Sigmoid colon (tissue), 7 donors: Measurements from ENCODE around the gene CEP63. TPM values are rescaled to one million over a fixed set of nuclear protein-coding genes. Genes with fewer than 3 reads are reported as not detected.

ENCODE experiments used
- DNase-seq: peaks from one replicate; pipeline ENCODE4 v3.0.0-alpha.2; 2019
- H3K27ac ChIP-seq, 4 donors: fragments of 200-600 bp; sonication (generic); one replicate each; pipeline ENCODE4 v1.5.1; 2016 to 2019; ENCODE audit warnings: mild to moderate bottlenecking in 1 of 4
- H3K27me3 ChIP-seq, 3 donors: fragments of 200-600 bp; sonication (generic); one replicate each; pipeline ENCODE4 v1.5.1; 2019; ENCODE audit warnings: mild to moderate bottlenecking in 1 of 3
- H3K36me3 ChIP-seq, 4 donors: fragments of 200-600 bp; sonication (generic); one replicate each; pipeline ENCODE4 v1.5.1; 2016 to 2019
- H3K4me1 ChIP-seq, 4 donors: fragments of 200-600 bp; sonication (generic); one replicate each; pipeline ENCODE4 v1.5.1; 2017 to 2019
- H3K4me3 ChIP-seq, 4 donors: fragments of 200-600 bp; sonication (generic); one replicate each; pipeline ENCODE4 v1.5.1; 2017 to 2019; ENCODE audit warnings: mild to moderate bottlenecking in 2 of 4, moderate library complexity in 1 of 4
- H3K9me3 ChIP-seq, 4 donors: fragments of 200-600 bp in 3 of 4; sonication (generic) in 3 of 4; one replicate each; pipeline versions ENCODE4 v1.5.1 to v1.6.1; 2013 to 2019
- EP300 ChIP-seq, 4 donors: sonication (generic); formaldehyde crosslinking; IDR thresholded peaks; one replicate each; pipeline ENCODE4 v1.6.1; 2017; ENCODE audit warnings: antibody characterized with exemption in 4 of 4
- POLR2A ChIP-seq, 2 donors: fragments of 450-650 bp; IDR thresholded peaks; one replicate each; pipeline ENCODE4 v1.6.1; 2016; ENCODE audit warnings: antibody characterized with exemption in 2 of 2, mild to moderate bottlenecking in 2 of 2, moderate library complexity in 2 of 2
- POLR2AphosphoS5 ChIP-seq, 4 donors: sonication (generic); formaldehyde crosslinking; IDR thresholded peaks; one replicate each; pipeline ENCODE4 v1.6.1; 2017; ENCODE audit warnings: antibody characterized with exemption in 4 of 4
- WGBS, 2 donors: extraction: QIAGEN DNeasy Blood & Tissue Kit; methylation state at CpG; one replicate each; pipeline ENCODE4 v1.1.7; 2013; 5-methylcytosine and 5-hydroxymethylcytosine counted together
- intact Hi-C: fragments of 100-400 bp; cut with DNase I; formaldehyde crosslinking; loops from one replicate; pipeline ENCODE4 v1.15.1; 2023
- polyA plus RNA-seq, 3 donors: library from polyadenylated mRNA; stranded (reverse); fragments of 200-250 nt; gene quantifications; one replicate each; pipeline ENCODE4 v1.2.3, GENCODE V29; 2013
- total RNA-seq, 4 donors: library from RNA; depleted of rRNA; stranded (reverse); fragments of >200 nt; gene quantifications; one replicate each; pipeline ENCODE4 v1.1.0, GENCODE V29; 2016
- TF ChIP-seq, protein P1 (sequence below), 4 experiments: fragments of 450-650 bp in 3 of 4; fragments of 200-600 bp in 1 of 4; IDR thresholded peaks; one replicate each; pipeline ENCODE4 v1.5.1; 2016 to 2019; ENCODE audit warnings: antibody characterized with exemption in 4 of 4, mild to moderate bottlenecking in 3 of 4, moderate library complexity in 2 of 4
- donor health status: healthy with polysubstance abuse.
- donor health status: Bipolar disorder and iron deficiency.
- donor health status: healthy.

CEP63 gene
- total and polyA plus RNA-seq, 7 donors: 16.6 to 33.5 (median 22.5) TPM

DNA sequence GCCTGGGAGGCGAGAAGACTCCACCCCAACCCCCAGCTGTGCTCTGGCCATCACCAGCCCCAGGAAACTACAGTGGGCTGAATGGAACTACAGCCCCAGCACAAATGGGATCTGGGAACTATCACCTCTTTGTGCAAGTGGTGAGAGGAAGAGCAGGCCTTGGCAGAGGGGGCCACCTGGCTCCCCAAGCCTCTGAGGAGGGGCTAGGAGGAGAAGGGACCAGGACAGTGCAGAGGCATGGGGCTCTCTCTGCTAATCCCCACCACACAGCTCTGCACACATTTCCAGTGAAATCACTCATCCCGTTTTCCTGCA is 133.4 kb downstream of the CEP63 start:
- Histone ChIP-seq H3K36me3 (peaks cover 0 to 21% (median 0%) of the 10 kb centered on the region in 4 donors), H3K9me3 (no peaks in the 10 kb centered on the region), H3K27ac (no peak overlapping the region), H3K4me1 (no peaks in the 10 kb centered on the region), H3K4me3 (no peak overlapping the region), H3K27me3 (no peaks in the 10 kb centered on the region)
- DNase-seq: no peak
- TF ChIP-seq POLR2AphosphoS5 (IDR thresholded peaks at IDR 0.05) (no peak), EP300 (IDR thresholded peaks at IDR 0.05) (no peak), POLR2A (IDR thresholded peaks at IDR 0.05) (no peak)
- TF ChIP-seq, protein P1, sequence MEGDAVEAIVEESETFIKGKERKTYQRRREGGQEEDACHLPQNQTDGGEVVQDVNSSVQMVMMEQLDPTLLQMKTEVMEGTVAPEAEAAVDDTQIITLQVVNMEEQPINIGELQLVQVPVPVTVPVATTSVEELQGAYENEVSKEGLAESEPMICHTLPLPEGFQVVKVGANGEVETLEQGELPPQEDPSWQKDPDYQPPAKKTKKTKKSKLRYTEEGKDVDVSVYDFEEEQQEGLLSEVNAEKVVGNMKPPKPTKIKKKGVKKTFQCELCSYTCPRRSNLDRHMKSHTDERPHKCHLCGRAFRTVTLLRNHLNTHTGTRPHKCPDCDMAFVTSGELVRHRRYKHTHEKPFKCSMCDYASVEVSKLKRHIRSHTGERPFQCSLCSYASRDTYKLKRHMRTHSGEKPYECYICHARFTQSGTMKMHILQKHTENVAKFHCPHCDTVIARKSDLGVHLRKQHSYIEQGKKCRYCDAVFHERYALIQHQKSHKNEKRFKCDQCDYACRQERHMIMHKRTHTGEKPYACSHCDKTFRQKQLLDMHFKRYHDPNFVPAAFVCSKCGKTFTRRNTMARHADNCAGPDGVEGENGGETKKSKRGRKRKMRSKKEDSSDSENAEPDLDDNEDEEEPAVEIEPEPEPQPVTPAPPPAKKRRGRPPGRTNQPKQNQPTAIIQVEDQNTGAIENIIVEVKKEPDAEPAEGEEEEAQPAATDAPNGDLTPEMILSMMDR (IDR thresholded peaks at IDR 0.05): no peak
- intact Hi-C loops: no loop called here
- WGBS, 2 donors: 89 to 90% methylated on average over 2 of the region's 2 CpGs

DNA sequence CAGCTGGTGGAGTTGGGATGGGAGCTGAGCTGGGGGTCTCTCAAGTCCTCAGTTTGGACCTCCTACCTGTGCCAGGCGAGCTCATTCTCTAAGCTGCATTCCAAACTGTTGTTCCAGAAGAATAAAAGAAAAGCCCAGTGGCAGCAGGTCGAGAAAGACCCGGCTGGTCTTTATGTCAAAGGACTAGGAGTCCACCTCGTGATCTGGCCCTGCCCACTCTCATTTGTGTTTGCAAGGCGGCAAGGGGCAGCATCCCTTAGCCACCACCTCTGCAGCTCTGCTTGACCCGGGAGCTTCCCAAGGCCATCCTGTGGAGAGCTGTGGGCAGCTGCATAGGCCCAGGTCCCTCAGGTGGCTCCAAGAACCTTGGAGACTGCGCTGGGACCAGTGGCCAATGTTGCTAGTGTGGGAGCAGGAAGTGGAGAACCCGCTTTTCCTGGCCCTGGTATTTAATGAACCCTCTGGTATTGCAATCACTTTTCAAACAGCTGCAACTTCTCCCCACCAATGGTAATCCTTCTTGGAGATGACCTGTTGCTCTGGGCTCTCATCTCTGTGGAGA is 134.1 kb downstream of the CEP63 start:
- intact Hi-C loops: no loop called here
- H3K4me3 ChIP-seq: no peak overlapping the region
- TF ChIP-seq POLR2A (IDR thresholded peaks at IDR 0.05): no peak
- TF ChIP-seq EP300 (IDR thresholded peaks at IDR 0.05): no peak
- TF ChIP-seq, protein P1 (IDR thresholded peaks at IDR 0.05): no peak
- no peak for TF ChIP-seq POLR2AphosphoS5 (IDR thresholded peaks at IDR 0.05)
- H3K4me1 ChIP-seq: no peaks in the 10 kb centered on the region
- no peak for DNase-seq
- H3K27ac ChIP-seq: no peak overlapping the region
- WGBS, 2 donors: 86 to 89% methylated on average over 8 of the region's 8 CpGs
- peaks cover 0 to 2% (median 0%) of the 10 kb centered on the region in 4 donors for H3K9me3 ChIP-seq
- H3K36me3 ChIP-seq: peaks cover 0 to 21% (median 0%) of the 10 kb centered on the region in 4 donors
- H3K27me3 ChIP-seq: no peaks in the 10 kb centered on the region

DNA sequence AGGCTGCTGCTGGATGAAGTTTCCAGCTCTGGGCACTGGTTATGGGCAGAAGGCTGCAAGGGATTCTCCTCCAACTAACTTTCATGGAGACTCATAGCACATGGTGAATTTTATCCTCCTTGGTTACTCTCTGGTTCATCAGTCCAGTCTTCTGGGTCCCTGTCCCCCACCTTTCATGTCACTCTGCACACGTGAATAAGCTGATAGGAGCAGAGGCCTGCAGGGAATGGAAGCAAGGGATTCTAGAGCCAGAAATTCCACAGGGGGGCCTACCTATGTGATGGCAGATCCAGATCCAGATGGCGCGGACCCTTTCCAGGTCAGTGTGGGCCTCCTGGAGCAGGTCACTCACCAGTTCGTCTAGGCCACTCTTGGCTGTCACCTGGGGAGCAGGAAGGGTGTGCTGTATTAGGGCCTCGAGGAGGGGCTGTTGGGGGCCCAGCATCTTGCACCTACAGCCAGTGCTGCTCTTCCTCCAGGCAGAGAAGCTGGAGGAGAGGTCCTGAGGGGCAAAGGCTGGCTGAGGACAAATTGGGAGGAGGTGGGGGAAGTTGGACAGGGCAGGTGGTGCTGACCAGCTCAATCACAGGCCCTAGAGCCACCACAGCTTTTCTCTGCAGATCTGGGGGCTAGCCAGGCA is 134.7 kb downstream of the CEP63 start:
- no peak overlapping the region for H3K27ac ChIP-seq
- peaks cover 0 to 21% (median 0%) of the 10 kb centered on the region in 4 donors for H3K36me3 ChIP-seq
- WGBS, 2 donors: 86% methylated on average over 5 of the region's 5 CpGs
- H3K4me3 ChIP-seq: no peak overlapping the region
- intact Hi-C loops: no loop called here
- no peak for DNase-seq
- peaks cover 0 to 2% (median 0%) of the 10 kb centered on the region in 4 donors for H3K9me3 ChIP-seq
- no peak for TF ChIP-seq POLR2A (IDR thresholded peaks at IDR 0.05)
- TF ChIP-seq EP300 (IDR thresholded peaks at IDR 0.05): no peak
- TF ChIP-seq, protein P1 (IDR thresholded peaks at IDR 0.05): no peak
- no peak for TF ChIP-seq POLR2AphosphoS5 (IDR thresholded peaks at IDR 0.05)
- no peaks in the 10 kb centered on the region for H3K4me1 ChIP-seq
- no peaks in the 10 kb centered on the region for H3K27me3 ChIP-seq

- peaks cover 0 to 2% (median 0%) of the 10 kb centered on the region in 4 donors for H3K9me3 ChIP-seq
- H3K36me3 ChIP-seq: peaks cover 0 to 21% (median 0%) of the 10 kb centered on the region in 4 donors
- no peak for DNase-seq
- intact Hi-C loops: no loop called here
- 64 to 82% methylated on average over 3 of the region's 3 CpGs for WGBS, 2 donors
- TF ChIP-seq POLR2AphosphoS5 (IDR thresholded peaks at IDR 0.05) (no peak), POLR2A (IDR thresholded peaks at IDR 0.05) (no peak), EP300 (IDR thresholded peaks at IDR 0.05) (no peak)
- TF ChIP-seq, protein P1 (IDR thresholded peaks at IDR 0.05): no peak
- H3K4me3 ChIP-seq: no peak overlapping the region
- H3K4me1 ChIP-seq: no peaks in the 10 kb centered on the region
- no peak overlapping the region for H3K27ac ChIP-seq
- H3K27me3 ChIP-seq: no peaks in the 10 kb centered on the region
Observed at GRCh38 chr3:134621854-134622253, 136.0 kb downstream of the CEP63 start.
